Measurements from ENCODE around the gene CPSF3. TPM values are rescaled to one million over a fixed set of nuclear protein-coding genes. Genes with fewer than 3 reads are reported as not detected.
"Not testable (repeated sequence)": the region's sequence is repeated elsewhere in the genome, so short reads cannot be mapped to it uniquely, and the experiment has no call there.

The CPSF3 gene
- polyA plus RNA-seq, 3 donors = 62.7 to 63.6 (median 63.1) TPM

GRCh38 chr2:9392898-9393765 lies 30.3 kb upstream of the CPSF3 start:
- DNase-seq (ENCODE audit: low read depth in 3 of 3, low spot score in 2 of 3) = no peak

GRCh38 chr2:9394816-9395215 lies 28.6 kb upstream of the CPSF3 start:
- DNase-seq (ENCODE audit: low read depth in 3 of 3, low spot score in 2 of 3) = no peak

- DNase-seq (ENCODE audit: low read depth in 3 of 3, low spot score in 2 of 3) = no peak
Observed at GRCh38 chr2:9397201-9397600, 26.3 kb upstream of the CPSF3 start.

GRCh38 chr2:9398251-9398650 lies 25.2 kb upstream of the CPSF3 start:
- not testable (repeated sequence) for DNase-seq (ENCODE audit: low read depth in 3 of 3, low spot score in 2 of 3)

GRCh38 chr2:9398881-9399780 lies 24.3 kb upstream of the CPSF3 start:
- DNase-seq (ENCODE audit: low read depth in 3 of 3, low spot score in 2 of 3) = peak in 1 of 3 donors; percentile 41

- no peak for DNase-seq (ENCODE audit: low read depth in 3 of 3, low spot score in 2 of 3)
Observed at GRCh38 chr2:9400268-9401058, 23.0 kb upstream of the CPSF3 start.

GRCh38 chr2:9401059-9401547 lies 22.4 kb upstream of the CPSF3 start:
- DNase-seq (ENCODE audit: low read depth in 3 of 3, low spot score in 2 of 3) = no peak

- no peak for DNase-seq (ENCODE audit: low read depth in 3 of 3, low spot score in 2 of 3)
Observed at GRCh38 chr2:9401646-9402371, 21.6 kb upstream of the CPSF3 start.

- DNase-seq (ENCODE audit: low read depth in 3 of 3, low spot score in 2 of 3) = no peak
Observed at GRCh38 chr2:9403924-9404323, 19.5 kb upstream of the CPSF3 start.

- DNase-seq (ENCODE audit: low read depth in 3 of 3, low spot score in 2 of 3) = no peak
Observed at GRCh38 chr2:9404451-9404850, 19.0 kb upstream of the CPSF3 start.

GRCh38 chr2:9405636-9406035 lies 17.8 kb upstream of the CPSF3 start:
- no peak for DNase-seq (ENCODE audit: low read depth in 3 of 3, low spot score in 2 of 3)

- DNase-seq (ENCODE audit: low read depth in 3 of 3, low spot score in 2 of 3) = no peak
Observed at GRCh38 chr2:9406529-9407362, 16.7 kb upstream of the CPSF3 start.

- no peak for DNase-seq (ENCODE audit: low read depth in 3 of 3, low spot score in 2 of 3)
Observed at GRCh38 chr2:9407363-9407811, 16.1 kb upstream of the CPSF3 start.

- DNase-seq (ENCODE audit: low read depth in 3 of 3, low spot score in 2 of 3) = no peak
Observed at GRCh38 chr2:9408641-9409151, 14.8 kb upstream of the CPSF3 start.

GRCh38 chr2:9410108-9410507 lies 13.3 kb upstream of the CPSF3 start:
- DNase-seq (ENCODE audit: low read depth in 3 of 3, low spot score in 2 of 3) = no peak

GRCh38 chr2:9412781-9413180 lies 10.7 kb upstream of the CPSF3 start:
- DNase-seq (ENCODE audit: low read depth in 3 of 3, low spot score in 2 of 3) = no peak

- DNase-seq (ENCODE audit: low read depth in 3 of 3, low spot score in 2 of 3) = no peak
Observed at GRCh38 chr2:9415516-9416169, 7.8 kb upstream of the CPSF3 start.

- DNase-seq (ENCODE audit: low read depth in 3 of 3, low spot score in 2 of 3) = no peak
Observed at GRCh38 chr2:9416267-9416961, 7.0 kb upstream of the CPSF3 start.

Measured in right renal cortex interstitium (tissue), 3 donors.